Adrenal gland (tissue), 19 donors: ENCODE results near the gene TCN2. TPM values are rescaled to one million over a fixed set of nuclear protein-coding genes. Genes with fewer than 3 reads are reported as not detected.
"Not testable (repeated sequence)": the region's sequence is repeated elsewhere in the genome, so short reads cannot be mapped to it uniquely, and the experiment has no call there.

Experiments used
- DNase-seq, 7 donors: peaks; one replicate each; pipeline ENCODE4 v3.0.0-alpha.2; 2019 to 2020
- H3K27ac ChIP-seq, 5 donors: fragments of 200-600 bp; sonication (generic) in 4 of 5; 1 replicate in 3 of 5; 2 replicates in 2 of 5; pipeline versions ENCODE4 v1.5.1 to v1.8.0; 2016 to 2020; ENCODE audit warnings: mild to moderate bottlenecking in 1 of 5
- H3K27me3 ChIP-seq: fragments of 200-600 bp; 2 replicates; pipeline ENCODE4 v1.8.0; 2021
- H3K36me3 ChIP-seq, 2 donors: fragments of 200-600 bp; replicated peaks in 1 of 2; 1 replicate in 1 of 2; 2 replicates in 1 of 2; pipeline versions ENCODE4 v1.5.1 to v1.8.0; 2018 to 2022
- H3K4me1 ChIP-seq, 2 donors: fragments of 200-600 bp; replicated peaks in 1 of 2; 1 replicate in 1 of 2; 2 replicates in 1 of 2; pipeline versions ENCODE4 v1.5.1 to v1.8.0; 2018 to 2021
- H3K4me3 ChIP-seq, 4 donors: fragments of 200-600 bp; sonication (generic) in 3 of 4; one replicate each; pipeline ENCODE4 v1.5.1; 2016 to 2018
- H3K9me3 ChIP-seq, 3 donors: fragments of 200-600 bp; sonication (generic) in 1 of 3; replicated peaks in 1 of 3; 1 replicate in 2 of 3; 2 replicates in 1 of 3; pipeline versions ENCODE4 v1.5.1 to v1.8.0; 2016 to 2021
- CTCF ChIP-seq, 6 experiments: fragments of 450-650 bp in 4 of 6; fragments of 200-600 bp in 2 of 6; sonication (generic) in 1 of 6; IDR thresholded peaks; 1 replicate in 5 of 6; 2 replicates in 1 of 6; pipeline versions ENCODE4 v1.5.1 to v1.8.0; 2016 to 2021; ENCODE audit warnings: antibody characterized with exemption in 6 of 6, mild to moderate bottlenecking in 2 of 6, moderate library complexity in 1 of 6
- POLR2A ChIP-seq, 2 donors: fragments of 450-650 bp; IDR thresholded peaks; one replicate each; pipeline ENCODE4 v1.6.1; 2017; ENCODE audit warnings: antibody characterized with exemption in 2 of 2, mild to moderate bottlenecking in 2 of 2, moderate library complexity in 1 of 2
- WGBS, 4 donors: extraction: QIAGEN DNeasy Blood & Tissue Kit in 2 of 4; methylation state at CpG; one replicate each; pipeline versions ENCODE4 v1.1.5 to v1.1.7; 2013 to 2017; 5-methylcytosine and 5-hydroxymethylcytosine counted together
- intact Hi-C, 2 donors: fragments of 100-400 bp; cut with DNase I; formaldehyde crosslinking; loops; one replicate each; pipeline versions ENCODE4 v1.14.1 to v1.15.0; 2022 to 2023
- long read RNA-seq, 10 donors: library from polyadenylated mRNA in 3 of 10; unstranded in 2 of 10; stranded (forward) in 1 of 10; transcript quantifications; one replicate each; pipeline ENCODE4 v2.0.0 and lab custom pipeline, GENCODE V29; 2021 to 2026
- polyA plus RNA-seq, 3 donors: library from polyadenylated mRNA; stranded (reverse); fragments of 200-250 nt in 2 of 3; fragments of 350-450 nt in 1 of 3; fragmentation: Illumina TruSeq in 1 of 3; extraction: RNeasy Lipid Tissue Mini Kit (QIAGEN cat#74804) in 1 of 3; gene quantifications; one replicate each; pipeline ENCODE4 v1.2.3, GENCODE V29; 2013 to 2014
- total RNA-seq, 9 donors: library from RNA; depleted of rRNA in 4 of 9; stranded (reverse); fragments of >200 nt in 4 of 9; fragments of 120-200 nt in 1 of 9; fragmentation: NEBNext Ultra II Directional in 1 of 9; extraction: Animal tissue kit (Norgen Biotek cat#: 25700) in 1 of 9; gene quantifications; one replicate each; pipeline versions ENCODE4 v1.1.0 to v1.2.4, GENCODE V29; 2013 to 2023
- donor health status: healthy with polysubstance abuse.
- donor health status: Bipolar disorder and iron deficiency.
- donor health status: DM: yes; HTN: yes; CAD: no.
- donor health status: DM: no; HTN: no; CAD: no.
- donor health status: DM: no; HTN: no; CAD: no.
- donor health status: DM: yes; HTN: yes; CAD: no.

TCN2 gene
- total RNA-seq (100 to 1,000 TPM in 1 of 9 donors, 10 to 100 TPM in 8; 24.0 to 108 (median 60.7) TPM), polyA plus RNA-seq (10 to 100 TPM; 12.8 to 21.9 (median 17.8) TPM)
- long read RNA-seq, donor 1, transcript TCN2-201 (9 exons, 2,535 nt): major isoform, 9 of 9 reads
- long read RNA-seq, donor 1, partial matches to known transcripts: 0 of 9 reads
- long read RNA-seq, donor 1, other reads (novel, unspliced or antisense): 0 of 9 reads
- long read RNA-seq, donor 2, partial matches to known transcripts: 0 of 3 reads
- long read RNA-seq, donor 2, other reads (novel, unspliced or antisense): 0 of 3 reads
- long read RNA-seq, donor 3, partial matches to known transcripts: 0 of 3 reads
- long read RNA-seq, donor 3, other reads (novel, unspliced or antisense): 0 of 3 reads
- long read RNA-seq, donor 4, transcript TCN2-201 (9 exons, 2,535 nt): major isoform, 31 of 39 reads
- long read RNA-seq, donor 4, partial matches to known transcripts: 6 of 39 reads
- long read RNA-seq, donor 4, other reads (novel, unspliced or antisense): 1 of 39 reads
- long read RNA-seq, donor 5, transcript TCN2-201 (9 exons, 2,535 nt): major isoform, 135 of 154 reads
- long read RNA-seq, donor 5, partial matches to known transcripts: 4 of 154 reads
- long read RNA-seq, donor 5, other reads (novel, unspliced or antisense): 12 of 154 reads
- long read RNA-seq, donor 6, transcript TCN2-201 (9 exons, 2,535 nt): major isoform, 18 of 26 reads
- long read RNA-seq, donor 6, partial matches to known transcripts: 6 of 26 reads
- long read RNA-seq, donor 6, other reads (novel, unspliced or antisense): 1 of 26 reads
- long read RNA-seq, donor 7, partial matches to known transcripts: 0 of 3 reads
- long read RNA-seq, donor 7, other reads (novel, unspliced or antisense): 0 of 3 reads
- long read RNA-seq, donor 8, transcript TCN2-201 (9 exons, 2,535 nt): major isoform, 16 of 16 reads
- long read RNA-seq, donor 8, partial matches to known transcripts: 0 of 16 reads
- long read RNA-seq, donor 8, other reads (novel, unspliced or antisense): 0 of 16 reads
- long read RNA-seq, donor 9, transcript TCN2-201 (9 exons, 2,535 nt): major isoform, 9 of 11 reads
- long read RNA-seq, donor 9, partial matches to known transcripts: 0 of 11 reads
- long read RNA-seq, donor 9, other reads (novel, unspliced or antisense): 0 of 11 reads
- long read RNA-seq, donor 10, partial matches to known transcripts: 0 of 2 reads
- long read RNA-seq, donor 10, other reads (novel, unspliced or antisense): 0 of 2 reads

DNA sequence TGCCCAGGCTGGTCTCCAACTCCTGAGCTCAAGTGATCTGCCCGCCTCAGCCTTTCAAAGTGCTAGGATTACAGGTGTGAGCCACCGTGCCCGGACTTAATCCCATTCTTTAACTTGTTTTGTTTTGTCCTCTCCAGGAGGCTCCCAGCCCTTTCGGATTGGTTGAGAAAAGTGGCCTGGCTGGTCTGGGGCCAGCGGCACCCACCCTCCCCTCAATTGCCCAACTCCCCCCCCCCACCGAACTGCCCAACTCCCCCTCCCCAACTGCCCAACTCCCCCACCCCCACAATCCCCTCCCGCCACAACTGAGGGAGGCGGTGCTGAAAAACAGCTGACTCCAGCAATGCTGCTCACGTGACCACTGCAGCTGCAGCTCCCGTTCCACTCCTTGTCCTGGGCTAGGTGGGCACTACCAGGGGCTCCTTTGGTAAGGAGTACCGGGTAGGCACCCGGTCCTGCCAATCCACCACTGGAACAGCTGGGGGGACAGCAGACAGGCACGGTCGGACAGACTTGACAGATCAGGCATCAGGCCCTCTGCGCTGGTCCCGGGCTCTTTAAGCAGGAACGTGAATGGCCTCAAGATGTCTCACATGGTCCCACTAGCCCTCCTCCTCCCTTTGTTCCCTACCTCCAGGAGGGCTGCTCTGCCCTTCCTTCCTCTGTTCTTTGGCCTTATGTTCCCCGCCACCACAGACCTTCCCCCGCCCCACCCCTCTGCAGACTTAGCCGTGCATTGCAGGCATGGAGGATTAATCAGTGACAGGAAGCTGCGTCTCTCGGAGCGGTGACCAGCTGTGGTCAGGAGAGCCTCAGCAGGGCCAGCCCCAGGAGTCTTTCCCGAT lies at the start of gene TCN2:
TSS of gene TCN2 (plus strand) at position 720 of the 845 bp plus-strand sequence. CDS start 158 bp downstream, outside the sequence.
- H3K27me3 ChIP-seq: no peaks in the 10 kb centered on the region
- peak within 1 kb of the TSS; percentile 6 to 93 (median 74) for H3K27ac ChIP-seq
- no peaks in the 10 kb centered on the region for H3K9me3 ChIP-seq
- H3K4me3 ChIP-seq: peak within 1 kb of the TSS; percentile 21 to 68 (median 43)
- WGBS, 4 donors: 0 to 1% (median 1%) methylated on average over 19 to 24 of the region's 24 CpGs
- DNase-seq: peak; percentile 75 to 91 (median 83)
- H3K4me1 ChIP-seq: peaks cover 34 to 40% of the 10 kb centered on the region in 2 donors
- intact Hi-C loops: no loop called here
- peak in 3 of 6 experiments; percentile 16 to 30 (median 25) for TF ChIP-seq CTCF (IDR thresholded peaks at IDR 0.05)
- TF ChIP-seq POLR2A (IDR thresholded peaks at IDR 0.05): peak in 1 of 2 donors; percentile 77
- H3K36me3 ChIP-seq: peaks cover 0 to 7% of the 10 kb centered on the region in 2 donors

DNA sequence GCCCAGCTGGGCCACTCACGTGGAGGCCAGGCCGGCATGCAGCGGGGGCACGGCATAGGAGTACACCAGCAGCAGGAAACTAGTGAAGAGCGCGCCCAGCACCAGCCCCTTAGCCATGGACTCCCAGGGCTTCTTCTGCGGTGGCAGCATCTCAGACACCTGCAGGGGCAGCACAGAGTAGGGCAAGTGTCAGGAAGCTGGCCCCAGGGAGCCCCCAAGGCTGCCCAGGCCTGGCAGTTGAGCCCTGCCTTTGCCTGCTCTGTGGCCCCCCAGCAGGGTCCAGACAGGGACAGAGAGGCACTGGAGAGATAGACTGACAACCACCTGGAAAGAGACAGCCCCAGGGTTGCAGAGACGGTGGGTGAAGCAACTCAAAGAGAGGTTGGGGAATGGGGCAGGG lies 49.7 kb upstream of the TCN2 start:
- H3K36me3 ChIP-seq: no peaks in the 10 kb centered on the region
- H3K27ac ChIP-seq: no peak overlapping the region
- intact Hi-C loops: no loop called here
- no peak overlapping the region for H3K4me3 ChIP-seq
- no peak for TF ChIP-seq POLR2A (IDR thresholded peaks at IDR 0.05)
- TF ChIP-seq CTCF (IDR thresholded peaks at IDR 0.05): no peak
- H3K27me3 ChIP-seq: peaks cover 6% of the 10 kb centered on the region
- 65 to 87% (median 80%) methylated on average over 1 to 8 of the region's 8 CpGs for WGBS, 4 donors
- DNase-seq: no peak
- no peaks in the 10 kb centered on the region for H3K9me3 ChIP-seq
- no peaks in the 10 kb centered on the region for H3K4me1 ChIP-seq

DNA sequence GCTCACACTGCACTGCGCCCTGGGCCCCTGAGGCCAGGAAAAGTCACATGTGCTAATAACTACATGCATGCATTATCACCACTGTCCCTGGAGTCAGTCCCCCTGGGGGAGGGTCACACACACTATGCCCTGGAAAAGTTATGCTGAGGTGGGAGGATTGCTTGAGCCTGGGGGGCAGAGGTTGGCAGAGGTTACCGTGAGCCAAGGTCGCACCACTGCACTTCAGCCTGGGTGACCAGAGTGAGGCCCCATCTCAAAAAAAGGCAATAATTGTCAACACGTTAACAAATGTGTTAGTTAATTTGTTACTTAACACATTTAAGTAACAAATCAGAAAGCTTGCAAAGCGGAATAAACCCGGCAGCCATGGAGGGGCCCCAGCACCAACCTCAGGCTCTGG lies 47.1 kb upstream of the TCN2 start:
- H3K27me3 ChIP-seq: peaks cover 6% of the 10 kb centered on the region
- no peaks in the 10 kb centered on the region for H3K9me3 ChIP-seq
- no peak overlapping the region for H3K27ac ChIP-seq
- DNase-seq: no peak
- no peak overlapping the region for H3K4me3 ChIP-seq
- intact Hi-C loops: no loop called here
- TF ChIP-seq POLR2A (IDR thresholded peaks at IDR 0.05) (no peak), CTCF (IDR thresholded peaks at IDR 0.05) (no peak)
- no peaks in the 10 kb centered on the region for H3K4me1 ChIP-seq
- no peaks in the 10 kb centered on the region for H3K36me3 ChIP-seq
- WGBS, 4 donors: 59 to 77% (median 67%) methylated on average over 6 of the region's 6 CpGs

GRCh38 chr22:30560643-30561202 lies 46.3 kb upstream of the TCN2 start:
- H3K27ac ChIP-seq, H3K4me3 ChIP-seq, H3K36me3 ChIP-seq, H3K9me3 ChIP-seq, H3K4me1 ChIP-seq, DNase-seq, intact Hi-C loops, H3K27me3 ChIP-seq: not testable (repeated sequence)
- 76 to 87% (median 84%) methylated on average over 6 to 11 of the region's 11 CpGs for WGBS, 4 donors
